NCI-H510A (cell line): ENCODE data around the gene THSD7B.
A peak's percentile ranks its signal among the peaks of the same experiment; 100 is the strongest.
"Not testable (repeated sequence)": the region's sequence is repeated elsewhere in the genome, so short reads cannot be mapped to it uniquely, and the experiment has no call there.

Experiments
- DNase-seq: peaks from one replicate; lab custom pipeline; 2025; lab: John Stamatoyannopoulos, UW

Gene THSD7B, protein sequence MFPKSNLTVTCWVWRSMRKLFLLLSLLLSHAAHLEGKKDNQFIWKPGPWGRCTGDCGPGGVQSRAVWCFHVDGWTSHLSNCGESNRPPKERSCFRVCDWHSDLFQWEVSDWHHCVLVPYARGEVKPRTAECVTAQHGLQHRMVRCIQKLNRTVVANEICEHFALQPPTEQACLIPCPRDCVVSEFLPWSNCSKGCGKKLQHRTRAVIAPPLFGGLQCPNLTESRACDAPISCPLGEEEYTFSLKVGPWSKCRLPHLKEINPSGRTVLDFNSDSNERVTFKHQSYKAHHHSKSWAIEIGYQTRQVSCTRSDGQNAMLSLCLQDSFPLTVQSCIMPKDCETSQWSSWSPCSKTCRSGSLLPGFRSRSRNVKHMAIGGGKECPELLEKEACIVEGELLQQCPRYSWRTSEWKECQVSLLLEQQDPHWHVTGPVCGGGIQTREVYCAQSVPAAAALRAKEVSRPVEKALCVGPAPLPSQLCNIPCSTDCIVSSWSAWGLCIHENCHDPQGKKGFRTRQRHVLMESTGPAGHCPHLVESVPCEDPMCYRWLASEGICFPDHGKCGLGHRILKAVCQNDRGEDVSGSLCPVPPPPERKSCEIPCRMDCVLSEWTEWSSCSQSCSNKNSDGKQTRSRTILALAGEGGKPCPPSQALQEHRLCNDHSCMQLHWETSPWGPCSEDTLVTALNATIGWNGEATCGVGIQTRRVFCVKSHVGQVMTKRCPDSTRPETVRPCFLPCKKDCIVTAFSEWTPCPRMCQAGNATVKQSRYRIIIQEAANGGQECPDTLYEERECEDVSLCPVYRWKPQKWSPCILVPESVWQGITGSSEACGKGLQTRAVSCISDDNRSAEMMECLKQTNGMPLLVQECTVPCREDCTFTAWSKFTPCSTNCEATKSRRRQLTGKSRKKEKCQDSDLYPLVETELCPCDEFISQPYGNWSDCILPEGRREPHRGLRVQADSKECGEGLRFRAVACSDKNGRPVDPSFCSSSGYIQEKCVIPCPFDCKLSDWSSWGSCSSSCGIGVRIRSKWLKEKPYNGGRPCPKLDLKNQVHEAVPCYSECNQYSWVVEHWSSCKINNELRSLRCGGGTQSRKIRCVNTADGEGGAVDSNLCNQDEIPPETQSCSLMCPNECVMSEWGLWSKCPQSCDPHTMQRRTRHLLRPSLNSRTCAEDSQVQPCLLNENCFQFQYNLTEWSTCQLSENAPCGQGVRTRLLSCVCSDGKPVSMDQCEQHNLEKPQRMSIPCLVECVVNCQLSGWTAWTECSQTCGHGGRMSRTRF (N-terminal part only)

DNA sequence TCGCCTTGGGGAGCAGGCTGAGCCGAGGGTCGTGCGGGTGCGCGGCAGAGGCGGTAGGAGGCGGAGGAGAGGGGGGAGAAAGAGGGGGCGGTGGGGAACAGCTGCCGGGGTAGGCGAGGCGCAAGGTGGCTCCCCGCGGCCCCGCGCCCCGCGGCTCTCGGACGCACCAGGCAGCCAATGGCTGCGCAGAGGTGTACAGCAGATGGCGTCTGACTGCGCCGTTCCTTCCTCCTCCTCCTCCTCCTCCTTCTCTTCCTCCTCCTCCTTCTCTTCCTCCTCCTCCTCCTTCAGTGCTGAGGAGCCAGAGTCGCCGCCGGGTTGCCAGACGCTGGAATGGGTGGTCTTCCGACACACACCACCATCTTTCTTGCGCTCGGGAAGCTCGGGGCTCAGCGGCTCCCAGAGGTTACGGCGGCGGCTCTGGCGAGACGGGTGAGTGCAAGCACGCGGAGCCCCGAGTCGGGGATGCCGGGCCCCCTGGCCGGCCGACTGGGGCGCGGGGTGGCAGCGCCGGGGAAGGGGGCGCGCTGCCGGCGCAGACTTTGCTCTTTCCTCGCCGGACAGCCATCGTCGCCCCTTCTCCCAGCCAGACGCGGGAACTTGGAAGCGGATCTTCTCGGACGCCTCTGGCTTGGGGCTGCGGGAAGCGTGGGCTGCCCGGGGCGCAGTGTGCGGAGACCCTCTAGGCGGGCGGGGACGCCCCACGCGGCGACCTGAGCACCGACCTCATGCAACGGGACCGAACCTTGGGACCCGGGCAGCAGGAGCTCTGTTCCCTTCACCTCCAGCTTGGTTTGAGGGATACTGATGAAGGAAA, at the start of gene THSD7B:
THSD7B (plus strand) TSS at position 290 of the 817 bp plus-strand sequence. CDS start 116,634 bp downstream, outside the sequence.
- DNase-seq = no peak

DNA sequence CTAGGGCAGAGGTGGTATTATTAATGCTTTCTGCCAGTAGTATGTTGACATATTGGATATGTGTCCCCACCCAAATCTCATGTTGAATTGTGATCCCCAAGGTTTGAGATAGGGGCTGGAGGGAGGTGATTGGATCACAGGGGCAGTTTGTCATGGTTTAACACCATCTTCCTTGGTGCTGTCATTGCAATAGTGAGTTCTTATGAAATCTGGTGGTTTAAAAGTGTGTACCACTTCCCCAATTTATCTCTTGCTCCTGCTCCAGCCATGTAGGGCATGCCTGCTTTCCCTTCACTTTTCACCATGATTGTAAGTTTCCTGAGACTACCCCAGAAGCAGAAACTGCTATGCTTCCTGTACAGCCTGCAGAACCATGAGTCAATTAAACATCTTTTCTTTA, 47.1 kb upstream of the THSD7B start:
- no peak for DNase-seq

DNA sequence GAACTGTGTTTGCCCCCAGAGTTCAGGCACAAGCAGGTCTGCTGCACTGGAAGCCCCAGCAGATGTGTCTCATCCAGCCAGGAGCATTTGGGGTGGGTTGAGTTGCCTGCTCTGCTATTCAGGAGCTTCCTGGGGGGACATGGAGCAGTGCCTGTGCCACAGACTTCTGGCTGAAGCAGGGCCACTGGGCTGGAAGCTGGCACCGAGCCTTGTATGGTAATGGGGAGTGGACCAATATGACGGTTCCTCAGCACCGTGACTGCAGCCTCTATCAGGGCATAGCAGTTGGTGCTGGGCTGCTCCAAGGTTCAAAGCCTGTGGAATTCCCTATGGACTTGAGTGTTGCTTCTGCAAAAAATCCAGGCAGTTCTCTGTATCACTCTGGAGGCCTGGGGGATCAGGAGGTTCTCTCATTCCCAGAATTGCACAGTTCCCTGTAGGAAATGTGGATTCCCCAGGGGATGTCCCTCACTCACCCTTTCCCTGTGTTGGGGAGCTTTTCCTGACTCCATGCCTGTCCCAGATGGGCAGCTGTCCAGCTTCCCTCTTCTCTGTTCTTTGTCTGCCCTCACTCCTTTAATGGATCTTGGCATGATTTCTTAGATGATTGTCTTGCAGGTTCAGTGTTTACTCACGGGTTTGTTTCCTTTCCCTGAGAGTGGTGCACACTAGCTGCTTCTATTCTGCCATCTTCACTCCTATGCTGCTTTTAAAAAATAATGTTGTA, 37.2 kb upstream of the THSD7B start:
- no peak for DNase-seq

DNA sequence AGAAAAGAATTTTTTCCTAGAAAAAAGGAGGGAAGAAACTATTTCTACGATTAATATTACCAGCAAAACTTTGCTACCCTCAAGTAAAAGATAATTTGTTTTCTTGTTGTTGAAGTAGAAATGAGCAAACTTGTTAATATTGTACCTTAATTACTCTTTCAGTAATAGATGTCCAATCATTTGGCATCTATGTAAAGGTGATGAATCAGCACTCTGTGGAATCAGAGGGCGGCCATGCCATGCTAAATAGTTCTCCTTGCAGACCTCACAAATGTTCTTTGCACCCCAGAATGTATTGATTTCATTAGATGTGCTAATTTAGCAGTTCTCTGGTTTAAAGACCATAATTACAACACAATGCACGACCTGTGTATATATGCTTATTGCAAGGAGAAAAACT, 29.1 kb upstream of the THSD7B start:
- no peak for DNase-seq

DNA sequence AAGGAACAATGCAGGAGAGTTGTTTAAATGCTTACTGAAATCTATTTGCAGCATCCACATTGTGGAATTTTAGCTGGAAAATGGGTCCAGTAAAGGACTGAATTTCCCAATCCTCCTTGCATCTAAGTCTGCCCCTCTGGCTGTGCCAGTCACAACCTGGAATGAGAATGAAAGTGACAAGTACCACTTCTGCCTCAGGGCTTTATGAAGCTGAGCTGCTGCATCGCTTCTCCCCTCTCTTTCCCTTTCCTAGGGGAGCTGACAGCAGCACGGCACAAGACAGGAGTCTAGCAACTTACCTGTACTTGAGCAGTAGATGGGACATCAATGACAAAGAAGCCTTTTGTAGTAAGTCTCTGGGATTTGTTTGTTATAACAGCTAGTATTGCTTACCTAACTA, 27.3 kb upstream of the THSD7B start:
- no peak for DNase-seq

DNA sequence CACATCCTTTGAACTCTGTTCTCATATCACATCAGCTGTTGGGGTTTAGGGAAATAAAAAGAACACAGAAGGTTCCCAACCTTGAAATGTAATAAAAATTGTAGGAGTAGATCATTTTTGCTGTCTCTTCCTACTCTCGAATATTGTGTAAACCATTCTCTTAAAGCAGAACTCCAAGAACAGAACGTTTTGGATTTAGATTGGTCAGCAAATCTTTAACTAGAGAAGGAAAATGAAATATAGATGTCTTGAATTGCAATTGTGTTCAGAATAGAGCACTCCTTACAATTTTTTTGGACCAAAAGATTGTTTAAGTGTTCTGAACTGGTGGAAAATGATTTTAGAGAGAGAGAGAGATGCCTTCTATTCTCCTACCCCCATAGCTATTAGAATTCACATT, 23.9 kb upstream of the THSD7B start:
- no peak for DNase-seq

DNA sequence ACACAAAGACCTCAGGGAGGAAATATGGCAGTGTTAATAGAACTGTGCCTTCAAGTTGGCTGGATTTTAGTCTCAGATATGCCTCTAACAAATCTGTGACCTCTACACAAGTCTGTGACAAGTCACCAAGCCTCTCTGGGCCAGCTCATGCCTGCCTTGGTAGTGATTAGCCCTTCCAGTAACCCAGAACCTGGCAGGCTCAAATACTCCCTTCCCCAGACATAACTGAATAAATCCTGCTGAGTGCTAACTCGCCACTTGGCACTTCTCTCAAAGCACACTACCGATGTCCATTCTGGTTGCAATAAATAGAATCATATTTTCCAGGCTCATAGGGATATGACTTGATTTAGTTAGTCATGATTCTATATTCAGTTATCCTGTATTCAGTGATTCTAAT, 15.3 kb upstream of the THSD7B start:
- no peak for DNase-seq

DNA sequence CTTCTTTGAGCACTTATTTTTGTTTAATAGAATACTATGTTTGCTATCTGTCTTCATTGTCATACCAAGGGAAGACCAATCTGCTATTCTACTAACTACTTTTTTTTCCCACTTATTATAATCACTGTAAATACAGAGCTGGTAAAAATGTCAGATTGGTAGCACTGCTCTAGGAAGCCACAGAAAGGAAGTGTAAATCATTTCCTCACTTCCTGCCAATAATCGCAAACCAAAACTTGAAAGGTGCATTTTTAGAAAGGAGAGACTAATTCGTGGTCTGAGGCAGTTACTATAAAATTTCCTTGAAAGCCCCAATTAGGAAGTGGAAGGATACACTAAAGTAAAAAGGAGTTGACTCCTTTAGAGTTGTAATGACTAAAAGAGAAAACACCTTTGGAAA, 13.9 kb upstream of the THSD7B start:
- DNase-seq = no peak

DNA sequence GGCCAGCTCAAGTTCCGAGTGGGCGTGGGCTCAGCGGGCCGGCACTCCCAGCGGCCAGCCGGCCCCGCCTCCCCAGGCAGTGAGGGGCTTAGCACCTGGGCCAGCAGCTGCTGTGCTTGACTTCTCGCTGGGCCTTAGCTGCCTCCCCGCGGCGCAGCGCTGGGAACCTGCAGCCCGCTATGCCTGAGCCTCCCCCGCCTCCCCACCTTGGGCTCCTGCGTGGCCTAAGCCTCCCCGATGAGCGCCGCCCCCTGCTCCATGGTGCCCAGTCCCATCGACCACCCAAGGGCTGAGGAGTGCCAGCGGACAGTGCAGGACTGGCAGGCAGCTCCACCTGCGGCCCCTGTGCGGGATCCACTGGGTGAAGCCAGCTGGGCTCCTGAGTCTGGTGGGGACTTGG, 6.8 kb upstream of the THSD7B start:
- not testable (repeated sequence) for DNase-seq

DNA sequence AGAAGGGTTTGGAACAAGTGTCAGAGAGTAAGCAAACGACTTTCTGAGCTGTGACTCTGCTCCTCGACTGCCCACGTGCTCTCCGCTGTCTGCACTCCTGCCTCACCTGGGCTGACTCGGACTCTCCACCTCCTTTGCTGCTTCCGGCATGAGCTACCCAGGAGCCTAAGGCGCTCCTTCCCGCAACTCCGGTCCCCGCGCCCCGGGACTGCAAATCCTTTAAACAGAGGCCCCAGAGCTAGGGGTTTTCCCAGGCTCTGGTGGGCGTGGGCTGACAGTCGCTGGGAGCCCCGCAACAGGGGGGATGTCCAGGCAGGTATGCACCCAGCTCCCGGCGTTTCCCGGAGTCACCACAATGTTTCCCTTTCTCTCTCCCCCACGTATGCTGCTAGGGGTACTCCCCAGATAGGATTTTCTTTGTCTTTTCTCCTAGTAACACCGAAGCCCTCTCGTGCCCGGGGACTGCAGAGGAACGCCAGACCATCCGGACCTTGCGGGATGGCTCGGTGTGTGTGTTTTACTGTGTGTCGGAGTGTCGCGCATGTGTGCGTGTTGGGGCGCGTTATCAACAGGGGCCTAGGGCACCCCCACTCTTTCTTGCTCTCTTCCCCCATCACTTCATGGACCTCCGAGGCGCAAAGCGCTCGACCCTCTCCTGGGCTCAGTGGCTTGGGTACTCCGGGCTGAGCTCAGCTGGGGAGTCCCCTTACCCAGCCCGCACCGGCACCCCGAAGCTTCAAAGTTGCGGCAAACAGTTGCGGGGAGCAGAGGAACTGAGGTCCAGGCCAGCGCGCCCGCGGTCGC, 691 bp upstream of the THSD7B start:
- DNase-seq = peak; percentile 20

DNA sequence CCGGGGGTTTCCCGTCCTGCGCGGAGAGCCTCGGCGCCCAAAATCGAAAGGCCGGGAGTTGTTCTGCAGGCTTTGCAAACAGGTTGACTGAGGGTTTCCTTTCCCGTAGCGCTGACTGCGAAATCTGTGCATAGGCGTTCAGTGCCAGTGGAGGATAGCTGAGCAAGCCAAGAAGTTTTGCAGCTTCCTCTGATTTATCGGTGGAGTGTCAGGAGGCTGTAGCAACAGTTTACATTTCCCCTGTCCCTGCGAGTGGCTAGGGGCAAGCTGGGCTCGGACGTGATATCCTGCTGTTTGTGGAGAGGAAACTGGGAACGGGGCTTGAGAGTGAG, 694 bp downstream of the THSD7B start:
- DNase-seq = no peak

DNA sequence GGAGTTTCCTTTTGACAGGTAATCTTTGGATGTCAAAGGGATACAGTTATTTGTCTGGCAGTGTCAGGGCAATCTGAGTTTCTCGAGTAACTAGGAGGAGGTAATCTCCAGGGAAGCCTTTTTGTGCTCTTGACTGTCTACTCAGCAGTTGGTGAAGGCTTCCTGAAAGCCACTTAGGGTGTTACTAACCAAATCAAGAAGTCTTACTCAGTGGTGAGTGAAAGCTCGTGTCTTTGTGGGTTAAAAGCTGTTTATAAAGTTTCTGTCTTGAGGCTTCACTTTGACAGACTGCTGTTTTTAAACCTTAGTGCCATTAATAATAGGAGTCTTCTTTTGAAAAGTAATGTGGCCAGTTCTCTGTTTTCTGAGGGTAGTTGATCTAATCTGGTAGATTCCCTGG, 1.7 kb downstream of the THSD7B start:
- no peak for DNase-seq

DNA sequence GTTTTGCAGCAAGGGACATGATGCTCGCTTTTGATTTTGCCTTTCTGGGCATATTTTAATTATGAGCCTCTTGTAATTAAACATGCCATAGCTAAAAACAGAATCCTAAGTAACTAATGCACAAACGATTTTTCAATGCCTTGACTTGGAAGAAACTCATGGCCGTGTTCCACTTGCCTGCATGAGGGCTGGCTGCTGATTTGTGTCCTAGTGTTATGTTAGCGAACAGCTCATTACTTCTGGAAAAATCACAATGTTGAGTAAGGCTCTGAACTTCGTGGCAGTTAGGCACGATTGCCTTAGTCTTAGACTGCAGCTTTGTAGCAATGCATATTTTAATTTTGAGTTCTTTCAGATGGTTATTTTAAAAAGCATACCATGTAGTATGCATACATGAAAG, 4.5 kb downstream of the THSD7B start:
- no peak for DNase-seq

DNA sequence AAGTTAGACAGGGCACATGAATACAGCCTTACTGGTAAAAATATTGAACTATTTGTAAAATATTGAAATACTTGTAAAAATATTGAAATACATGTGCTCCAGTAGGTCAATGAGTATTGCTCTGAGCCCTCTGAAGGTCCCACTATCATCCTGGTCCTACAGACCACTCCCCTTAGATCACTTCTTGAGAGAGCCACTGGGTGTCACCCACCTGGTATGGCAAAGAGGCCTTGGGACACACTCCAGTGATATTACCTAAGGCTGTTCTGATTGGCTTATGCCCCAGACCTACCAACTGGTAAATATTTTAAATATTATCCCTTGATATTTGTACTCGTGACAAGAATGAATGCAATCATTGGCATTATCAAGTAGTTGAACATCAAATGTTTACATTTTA, 5.0 kb downstream of the THSD7B start:
- no peak for DNase-seq

DNA sequence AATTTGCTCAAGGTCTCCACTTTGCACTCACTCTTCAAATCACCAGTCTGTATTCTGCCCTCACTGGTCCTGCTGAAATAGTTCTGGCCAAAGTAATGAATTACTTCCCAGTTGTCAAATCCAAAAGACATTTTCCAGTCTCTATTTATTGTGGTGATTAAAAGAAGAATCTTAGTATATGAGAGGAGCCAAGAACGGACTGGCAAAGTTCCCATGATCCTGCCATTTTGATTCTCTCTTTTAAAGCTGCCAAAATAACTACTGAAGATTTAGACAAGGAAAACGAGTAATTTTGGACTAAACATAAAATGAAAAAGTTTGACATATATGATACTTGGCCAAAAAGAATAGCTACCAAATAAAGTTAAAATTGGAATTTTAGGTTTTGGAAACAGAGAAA, 12.0 kb downstream of the THSD7B start:
- DNase-seq = no peak

DNA sequence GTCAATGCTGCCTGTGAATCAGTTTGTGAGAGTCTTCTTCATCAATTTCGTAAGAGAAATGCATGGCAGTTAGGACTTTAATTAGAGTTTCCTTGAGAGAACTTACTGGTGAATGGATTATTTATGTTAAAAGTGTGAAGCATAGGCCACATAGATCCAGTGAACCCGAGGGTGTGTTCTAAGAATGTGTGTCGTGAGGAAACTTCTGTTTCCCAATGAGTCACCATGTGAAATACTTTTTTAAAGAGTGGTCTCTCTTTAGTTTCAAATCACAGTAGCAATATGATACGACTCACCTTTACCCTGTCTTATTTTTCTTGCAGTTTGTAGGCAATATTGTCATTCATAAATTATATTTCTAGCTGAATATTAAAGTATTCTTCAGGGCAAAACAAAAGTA, 18.5 kb downstream of the THSD7B start:
- DNase-seq = no peak

DNA sequence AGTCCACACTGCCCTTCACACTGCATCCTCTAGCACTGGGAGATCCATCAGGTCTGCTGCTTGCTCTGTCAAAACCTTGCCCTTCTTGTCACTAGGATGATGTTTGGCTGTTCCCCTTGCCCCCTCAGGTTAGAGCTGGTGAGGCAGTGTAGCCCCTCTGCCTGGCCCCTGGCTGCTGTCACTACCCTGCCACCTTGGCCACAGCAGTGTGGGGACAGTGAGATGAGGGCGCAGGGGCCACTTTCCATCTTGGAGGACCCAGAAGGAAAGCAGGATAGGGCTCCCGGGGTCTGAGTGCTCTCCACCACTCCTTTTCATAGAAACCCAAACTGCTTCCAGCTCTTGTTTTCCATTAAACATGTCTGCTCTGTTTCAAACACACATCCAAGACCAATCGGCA, 19.9 kb downstream of the THSD7B start:
- no peak for DNase-seq

DNA sequence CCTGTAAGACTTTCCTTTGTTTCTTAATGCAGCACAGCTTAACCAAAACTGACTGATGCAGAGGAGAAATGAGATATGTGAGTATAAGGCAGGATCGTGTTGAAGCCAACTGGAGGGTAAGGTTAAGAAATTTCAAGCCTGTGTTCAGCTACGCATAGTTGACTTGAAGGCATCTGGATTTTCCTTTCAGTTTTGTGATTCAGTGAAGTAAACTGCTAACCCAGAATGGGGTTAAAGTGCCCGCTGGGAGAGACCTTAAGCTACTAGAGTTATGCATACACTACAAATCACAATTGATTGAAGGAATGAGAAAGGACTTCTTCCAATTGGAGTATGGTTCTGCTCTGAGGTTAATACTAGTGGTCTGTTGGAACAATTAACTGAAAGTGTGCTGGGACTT, 22.6 kb downstream of the THSD7B start:
- no peak for DNase-seq

DNA sequence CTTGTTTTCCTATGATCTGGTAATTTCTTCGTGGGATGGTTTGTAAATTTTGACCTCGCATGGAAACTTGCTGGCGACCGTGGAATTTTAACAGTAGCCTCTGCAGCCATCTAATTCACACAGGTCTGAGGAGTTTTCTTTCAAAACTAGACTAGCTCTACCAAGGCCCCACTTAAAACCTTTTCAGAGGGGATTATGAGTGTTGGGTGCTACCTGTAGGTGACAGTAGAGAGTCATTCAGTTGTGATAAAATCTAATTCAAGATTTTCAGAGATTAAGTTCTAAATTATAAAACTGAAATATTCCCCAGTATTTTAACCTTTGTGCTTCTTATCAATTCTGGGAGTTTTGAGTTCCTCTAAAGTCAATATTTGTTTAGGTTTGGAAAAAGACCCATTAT, 31.0 kb downstream of the THSD7B start:
- no peak for DNase-seq

DNA sequence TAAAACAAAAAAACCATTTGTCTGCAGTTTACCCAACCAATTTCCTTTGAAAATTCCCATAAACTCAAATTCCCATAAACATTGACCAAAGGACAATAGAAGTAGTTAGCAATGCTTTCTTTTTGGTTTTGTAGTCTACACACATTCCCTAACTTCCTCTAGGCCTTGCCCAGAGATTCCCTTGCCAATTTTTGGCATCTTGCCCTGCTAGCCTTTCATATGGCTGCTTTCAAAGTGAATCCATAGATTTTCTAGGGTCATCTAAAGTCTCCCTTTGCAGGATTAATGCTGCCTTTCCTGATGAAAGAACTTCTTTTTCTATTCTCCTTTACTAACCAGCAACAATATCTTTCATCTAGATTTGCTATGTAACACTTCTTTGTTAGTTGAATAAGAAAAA, 33.4 kb downstream of the THSD7B start:
- no peak for DNase-seq
